HAP-1 (cell line): ENCODE data around the gene FAM72D.
"Not testable (repeated sequence)": the region's sequence is repeated elsewhere in the genome, so short reads cannot be mapped to it uniquely, and the experiment has no call there.

Experiments used
- DNase-seq, 2 experiments: peaks; one replicate each; pipeline ENCODE4 v3.0.0-alpha.2; 2016 to 2020; ENCODE audit warnings: low spot score in 2 of 2
- H3K27me3 ChIP-seq: fragments of 250-450 bp; sonication (Bioruptor Pico); 2 replicates; pipeline ENCODE4 v1.5.1; 2020; ENCODE audit warnings: low read depth, mild to moderate bottlenecking, moderate library complexity
- H3K36me3 ChIP-seq: fragments of 250-450 bp; sonication (Bioruptor Pico); replicated peaks from 2 replicates; pipeline ENCODE4 v1.5.1; 2020; ENCODE audit warnings: mild to moderate bottlenecking
- H3K4me1 ChIP-seq: fragments of 250-450 bp; sonication (Bioruptor Pico); 2 replicates; pipeline ENCODE4 v1.5.1; 2020; ENCODE audit warnings: mild to moderate bottlenecking
- H3K4me3 ChIP-seq: fragments of 250-450 bp; sonication (Bioruptor Pico); 2 replicates; pipeline ENCODE4 v1.5.1; 2020; ENCODE audit warnings: mild to moderate bottlenecking, moderate library complexity
- H3K9me3 ChIP-seq: fragments of 250-450 bp; sonication (Bioruptor Pico); 2 replicates; pipeline ENCODE4 v1.5.1; 2020; ENCODE audit warnings: mild to moderate bottlenecking, moderate library complexity
- in situ Hi-C: fragments of 300-500 bp; cut with MboI; formaldehyde crosslinking; loops from 3 replicates; pipeline ENCODE4 v1.14.3; 2020; ENCODE audit warnings: low sequenced_read_pairs, inconsistent platforms, mixed read lengths

Gene FAM72D

DNA sequence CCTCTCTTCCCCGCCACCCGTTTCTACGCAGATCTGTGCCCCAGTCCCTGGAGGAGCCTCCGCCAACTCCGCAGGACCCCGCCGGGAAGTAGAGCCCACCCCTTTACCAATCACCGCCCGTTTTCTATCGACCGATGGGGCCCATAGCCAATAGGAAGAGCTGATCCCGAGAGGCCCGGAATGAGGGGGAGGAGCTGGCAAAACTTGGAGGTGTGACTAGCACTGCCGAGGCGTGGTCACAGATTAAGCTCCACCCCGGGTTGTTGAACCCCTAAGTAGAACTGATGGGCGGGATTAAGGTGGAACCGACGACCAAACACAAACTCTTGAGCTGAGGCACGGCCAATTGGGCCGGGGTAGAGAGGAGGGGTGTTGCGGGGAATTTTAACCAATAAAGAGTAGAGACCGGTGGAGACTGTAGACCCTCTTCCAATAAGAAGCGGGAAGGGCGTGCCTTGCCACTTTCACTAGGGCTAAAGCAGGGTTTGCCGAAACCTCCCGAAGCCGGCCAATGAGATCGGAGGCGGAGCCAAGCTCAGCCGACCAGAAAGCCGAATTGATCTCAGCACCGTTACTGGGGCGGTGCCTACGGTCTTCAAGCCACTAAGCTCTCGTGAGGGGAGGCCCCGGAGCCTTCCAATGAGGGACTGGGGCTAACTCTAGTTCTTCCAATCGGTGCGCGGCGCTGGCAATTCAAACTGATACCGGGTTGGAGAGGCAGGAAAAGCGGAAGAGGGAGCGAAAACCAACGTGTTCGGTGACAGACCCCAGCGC is at the start of gene FAM72D, which contains the start of gene SRGAP2B:
Gene FAM72D (plus strand): TSS at position 691 of the 774 bp plus-strand sequence. CDS start 874 bp downstream, outside the sequence.
Gene SRGAP2B (minus strand): TSS at position 45 of the 774 bp plus-strand sequence. CDS start 2,427 bp downstream, outside the sequence.
- H3K9me3 ChIP-seq, DNase-seq, H3K4me3 ChIP-seq, in situ Hi-C loops, H3K4me1 ChIP-seq, H3K36me3 ChIP-seq, H3K27me3 ChIP-seq: not testable (repeated sequence)

DNA sequence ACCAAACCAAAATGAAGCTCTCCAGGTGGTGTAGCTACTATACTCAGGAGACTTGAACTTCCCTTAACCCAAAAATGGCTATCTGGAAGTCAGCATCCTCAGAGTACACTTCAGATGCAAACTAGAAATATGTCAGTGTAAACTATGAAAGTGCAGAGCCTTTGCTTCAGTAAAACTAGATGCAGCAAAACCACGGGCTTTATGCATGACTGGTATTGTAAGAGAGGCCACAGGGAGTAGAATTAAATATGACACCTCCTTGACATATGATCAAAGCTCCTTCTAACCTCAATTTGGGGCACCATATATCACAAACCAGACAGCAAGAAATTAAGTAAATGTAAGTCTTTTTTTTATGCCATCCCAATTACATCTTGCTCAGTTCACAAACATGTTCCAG is 48.2 kb upstream of the FAM72D start:
- H3K27me3 ChIP-seq, H3K36me3 ChIP-seq, H3K4me3 ChIP-seq, DNase-seq, H3K9me3 ChIP-seq, in situ Hi-C loops, H3K4me1 ChIP-seq: not testable (repeated sequence)

DNA sequence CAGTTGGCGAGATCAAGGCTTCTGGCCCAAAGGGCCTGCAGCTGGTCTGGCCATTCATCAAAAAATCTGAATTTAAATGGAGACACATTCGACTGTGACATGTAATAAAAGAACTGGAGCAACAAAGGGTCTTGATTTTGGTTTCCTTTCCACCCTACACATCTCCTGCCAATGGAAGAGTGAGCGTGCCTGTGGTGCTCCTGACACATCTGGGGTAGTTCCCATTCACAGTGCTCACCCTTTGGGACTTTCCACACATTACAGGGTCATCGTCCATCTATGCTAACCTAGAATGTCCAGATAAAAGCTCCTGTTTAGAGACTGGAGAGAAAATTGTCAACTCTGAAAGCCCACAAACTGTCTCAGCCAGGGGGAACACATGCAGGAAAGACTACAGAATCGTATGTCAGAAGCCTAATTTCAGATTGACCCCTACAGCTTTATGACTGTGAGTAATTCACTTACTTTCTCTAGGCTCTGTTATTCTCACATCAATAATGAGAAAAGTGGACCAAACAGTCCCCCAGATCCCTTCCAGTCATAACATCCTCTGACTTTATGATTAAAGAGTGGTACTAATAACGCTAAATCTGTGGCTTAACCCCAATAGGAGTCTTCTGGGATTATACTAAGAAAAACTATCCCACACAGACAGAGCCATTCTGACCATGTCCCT is 47.5 kb upstream of the FAM72D start:
- H3K4me3 ChIP-seq: not testable (repeated sequence)

DNA sequence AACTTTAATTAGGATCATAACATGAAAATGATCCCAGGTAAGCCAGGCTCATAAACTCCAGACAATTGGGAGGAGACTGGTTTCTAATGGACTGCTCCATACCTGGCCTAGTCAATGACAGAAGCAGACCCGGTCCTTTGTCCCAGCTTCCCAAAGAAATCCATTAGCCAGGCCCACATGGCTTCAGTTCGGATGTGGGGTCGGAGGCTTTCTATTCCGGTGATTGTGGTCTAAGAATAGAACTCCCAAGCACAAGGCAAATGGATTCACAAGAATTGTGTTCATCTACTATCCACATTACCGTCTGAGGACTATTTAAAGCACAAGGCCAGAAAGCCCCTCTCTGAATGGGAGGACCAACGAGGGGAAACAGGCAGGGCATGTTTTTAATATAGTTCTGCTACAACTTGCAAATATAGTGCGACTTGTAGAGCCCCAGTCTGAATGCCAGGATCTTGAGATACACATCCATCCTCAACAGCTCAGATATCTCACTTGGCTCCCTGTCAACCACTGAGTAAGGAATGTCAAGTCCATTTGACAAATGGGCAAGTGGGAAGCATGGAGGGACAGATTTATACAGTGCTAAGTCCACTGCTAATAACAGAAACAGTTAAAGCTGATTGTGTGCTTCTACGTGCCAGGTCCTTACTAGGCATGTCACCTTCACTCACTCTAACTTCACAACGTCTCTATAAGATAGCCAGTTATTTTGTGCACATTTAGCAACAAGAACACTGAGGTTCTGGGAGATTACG is 43.6 kb upstream of the FAM72D start:
- H3K9me3 ChIP-seq, H3K4me1 ChIP-seq, H3K4me3 ChIP-seq, DNase-seq, in situ Hi-C loops, H3K27me3 ChIP-seq, H3K36me3 ChIP-seq: not testable (repeated sequence)

More for the DNA sequence above, 47.5 kb upstream of the FAM72D start:
- DNase-seq, H3K36me3 ChIP-seq, H3K9me3 ChIP-seq, H3K27me3 ChIP-seq, in situ Hi-C loops, H3K4me1 ChIP-seq: not testable (repeated sequence)

DNA sequence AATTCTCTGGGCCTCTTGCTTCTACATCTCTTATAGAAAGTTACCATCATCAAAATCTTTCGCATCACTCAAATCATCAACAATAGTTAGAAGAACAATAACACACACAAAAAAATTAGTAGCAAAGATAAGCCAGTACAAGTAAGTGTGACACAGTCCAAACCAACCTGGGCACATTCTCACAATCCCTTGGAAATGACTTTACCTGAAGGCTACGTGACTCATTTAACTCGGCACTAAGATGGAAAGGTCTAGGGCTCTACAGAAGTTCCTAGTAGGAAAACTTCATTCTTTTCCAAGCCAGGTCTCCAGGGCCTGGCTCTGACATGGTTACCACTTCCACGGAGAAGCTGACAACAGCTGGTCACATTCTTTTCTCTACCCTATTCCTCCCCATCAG is 42.3 kb upstream of the FAM72D start:
- H3K27me3 ChIP-seq, DNase-seq, H3K36me3 ChIP-seq, in situ Hi-C loops, H3K9me3 ChIP-seq, H3K4me3 ChIP-seq, H3K4me1 ChIP-seq: not testable (repeated sequence)

DNA sequence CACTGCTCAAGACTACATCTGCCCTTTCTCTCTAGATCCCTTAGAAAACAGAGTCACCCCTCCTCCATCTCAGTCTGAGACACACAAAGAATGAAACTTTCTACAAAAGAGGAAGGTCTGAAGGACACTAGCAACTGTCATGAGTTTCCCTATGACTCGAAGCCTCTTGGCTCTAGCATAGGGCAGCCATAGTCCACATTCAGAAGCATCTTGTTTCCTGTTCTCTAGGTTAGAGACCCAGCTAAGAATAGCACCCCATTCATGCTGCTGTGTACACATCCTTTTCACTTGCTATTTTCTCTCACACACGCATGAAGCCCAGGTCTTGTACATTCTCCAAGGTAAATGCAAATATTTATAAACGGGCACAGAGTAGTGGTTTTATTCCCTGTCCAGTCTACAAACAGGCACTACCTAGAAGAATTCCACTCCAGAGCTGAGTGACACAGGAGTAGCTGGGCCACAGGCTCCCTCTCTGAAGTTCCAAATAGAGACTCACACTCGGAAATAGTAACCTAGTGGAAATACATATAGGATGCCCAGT is 40.5 kb upstream of the FAM72D start:
- DNase-seq, H3K27me3 ChIP-seq, H3K4me3 ChIP-seq, H3K36me3 ChIP-seq, in situ Hi-C loops, H3K9me3 ChIP-seq, H3K4me1 ChIP-seq: not testable (repeated sequence)

DNA sequence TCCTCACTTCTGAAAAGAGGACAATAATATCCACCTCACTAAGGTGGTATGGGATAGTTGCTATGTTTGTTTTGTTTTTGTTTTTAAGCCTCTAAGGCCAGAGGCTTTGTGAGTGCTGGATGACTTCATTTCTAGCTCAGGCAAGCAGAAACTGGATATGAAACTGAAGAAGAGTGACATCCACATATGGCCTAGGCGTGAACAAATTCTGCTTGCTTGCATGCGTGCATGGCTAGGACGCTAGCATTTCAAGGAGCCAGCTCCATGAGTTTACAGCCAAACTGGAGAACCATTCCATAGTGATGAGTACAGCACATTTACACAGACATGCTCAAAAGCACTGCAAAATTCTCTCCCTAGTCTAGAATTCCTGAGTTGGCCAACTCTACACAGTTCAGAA is 37.6 kb upstream of the FAM72D start:
- H3K36me3 ChIP-seq, in situ Hi-C loops, H3K4me1 ChIP-seq, DNase-seq, H3K9me3 ChIP-seq, H3K4me3 ChIP-seq, H3K27me3 ChIP-seq: not testable (repeated sequence)

DNA sequence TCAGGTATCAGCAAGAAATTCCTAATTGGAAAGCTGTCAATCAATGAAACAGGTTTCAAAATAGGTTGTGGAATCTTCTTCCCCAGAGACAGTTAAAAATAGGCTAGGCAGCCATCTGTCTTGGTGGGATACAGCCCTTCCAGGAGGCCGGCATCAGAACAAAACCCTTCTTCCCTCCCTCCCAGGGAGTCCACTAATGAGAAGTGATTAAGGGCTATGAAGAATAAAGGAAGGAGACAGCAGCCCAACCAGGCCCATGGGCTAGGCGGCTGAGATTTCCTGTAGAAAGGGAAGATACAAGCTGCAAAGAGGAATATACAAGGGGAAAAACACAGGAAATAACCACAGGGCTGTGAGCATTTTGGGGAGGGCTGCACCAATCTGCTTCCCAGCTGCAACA is 32.5 kb upstream of the FAM72D start:
- H3K36me3 ChIP-seq, DNase-seq, H3K4me3 ChIP-seq, H3K27me3 ChIP-seq, H3K4me1 ChIP-seq, H3K9me3 ChIP-seq, in situ Hi-C loops: not testable (repeated sequence)

DNA sequence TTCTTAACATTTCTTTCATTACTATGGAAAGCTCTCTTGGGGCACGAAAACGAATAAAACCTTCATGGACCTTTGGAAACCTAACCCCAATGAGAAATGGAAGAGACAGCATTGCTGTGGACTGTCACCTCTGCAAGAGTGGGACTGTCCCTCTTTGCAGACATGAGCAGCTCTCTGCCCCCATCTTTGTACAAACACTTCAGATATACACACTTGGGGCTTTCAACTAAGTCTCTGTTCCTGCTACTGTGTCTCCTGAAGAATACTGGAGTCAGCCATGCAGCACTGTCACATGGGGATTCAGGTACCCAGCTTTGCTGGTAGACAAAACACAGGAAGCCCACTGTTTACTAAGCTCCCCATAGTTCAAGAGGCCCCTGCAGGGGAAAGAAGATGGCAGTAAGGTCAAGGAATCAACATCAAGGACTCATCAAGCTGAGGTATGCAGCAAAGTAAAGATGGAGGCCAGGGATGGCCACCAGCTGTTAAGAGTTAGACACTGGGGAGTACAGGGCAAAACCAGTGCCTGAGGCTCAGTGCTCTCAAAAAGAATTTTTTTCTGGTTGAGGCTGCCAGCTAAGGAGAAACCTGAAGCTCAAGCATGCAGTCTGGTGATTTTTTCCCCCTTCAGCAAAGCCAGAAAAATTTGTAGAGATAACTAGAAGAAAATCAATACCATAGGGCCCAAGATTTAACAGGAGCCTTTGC is 31.7 kb upstream of the FAM72D start:
- H3K4me3 ChIP-seq, H3K9me3 ChIP-seq, H3K27me3 ChIP-seq, H3K36me3 ChIP-seq, H3K4me1 ChIP-seq, in situ Hi-C loops, DNase-seq: not testable (repeated sequence)

DNA sequence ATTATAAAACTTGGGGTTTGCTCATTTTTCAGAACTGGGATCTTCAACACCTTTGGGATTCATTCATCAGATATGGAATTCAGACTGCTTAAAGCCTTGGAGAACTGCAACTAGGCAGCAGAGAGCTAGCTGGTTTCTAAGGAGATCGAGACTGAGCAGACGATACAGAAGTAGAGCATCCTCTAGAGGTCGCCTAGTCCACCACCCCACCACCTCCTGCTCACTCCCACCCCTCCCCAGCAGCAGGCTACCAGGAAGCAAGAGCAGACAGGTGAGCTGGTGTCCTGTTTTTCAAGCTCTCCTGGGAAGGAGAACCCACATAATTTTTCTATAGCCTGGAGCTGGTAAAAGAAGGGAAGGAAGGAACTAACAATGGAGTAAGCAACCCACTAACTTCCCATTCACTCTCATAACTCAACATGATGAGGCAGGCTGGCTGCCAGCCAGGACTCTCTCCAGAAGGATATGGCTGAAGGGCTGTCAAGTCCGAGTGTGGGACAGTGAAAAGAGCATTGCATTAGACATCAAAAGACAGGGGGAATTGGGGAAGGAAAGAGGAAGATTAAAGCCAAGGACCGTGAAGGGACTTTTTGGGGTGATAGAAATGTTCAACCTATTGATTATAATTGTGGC is 30.5 kb upstream of the FAM72D start:
- H3K4me3 ChIP-seq, H3K36me3 ChIP-seq, in situ Hi-C loops, H3K9me3 ChIP-seq, DNase-seq, H3K4me1 ChIP-seq, H3K27me3 ChIP-seq: not testable (repeated sequence)

DNA sequence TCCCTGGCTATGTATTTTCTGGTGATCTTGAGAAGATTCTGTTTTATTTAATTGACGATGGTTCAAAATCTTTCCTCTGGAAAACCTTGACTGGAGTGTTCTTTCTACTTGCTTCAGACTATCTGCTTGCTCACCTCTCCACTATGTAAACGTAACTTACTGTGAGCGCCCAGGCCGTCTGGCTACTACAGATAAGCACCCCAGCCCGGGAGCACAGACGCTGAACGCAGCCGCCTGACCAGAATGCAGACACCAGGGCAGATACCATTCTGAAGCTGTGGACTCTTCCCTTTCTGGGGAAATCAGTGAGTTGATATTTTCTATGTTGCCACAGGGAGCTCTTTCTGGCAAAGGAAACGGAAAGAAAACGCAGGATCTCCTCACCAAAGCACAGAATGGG is 29.3 kb upstream of the FAM72D start:
- in situ Hi-C loops, H3K4me1 ChIP-seq, DNase-seq, H3K36me3 ChIP-seq, H3K27me3 ChIP-seq, H3K4me3 ChIP-seq, H3K9me3 ChIP-seq: not testable (repeated sequence)

DNA sequence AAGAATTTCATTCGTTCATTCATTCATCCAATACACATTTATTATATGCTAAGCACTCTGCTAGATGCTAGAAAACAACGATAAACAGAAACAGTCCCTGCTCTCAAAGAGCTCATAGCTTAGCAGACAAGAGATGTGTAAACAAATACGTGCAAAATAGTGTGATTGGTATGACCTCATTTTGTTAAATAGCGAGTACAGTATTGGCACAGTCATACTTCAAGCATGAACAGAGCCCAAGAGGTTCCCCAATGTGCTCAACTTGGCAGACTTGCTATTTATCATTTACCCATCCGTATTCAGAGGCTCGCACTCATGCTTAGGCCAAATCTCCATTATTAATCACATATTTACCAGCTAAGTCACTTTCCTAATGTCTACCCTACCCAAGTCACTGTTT is 24.2 kb upstream of the FAM72D start:
- DNase-seq, H3K4me3 ChIP-seq, H3K4me1 ChIP-seq, in situ Hi-C loops, H3K36me3 ChIP-seq, H3K9me3 ChIP-seq, H3K27me3 ChIP-seq: not testable (repeated sequence)

DNA sequence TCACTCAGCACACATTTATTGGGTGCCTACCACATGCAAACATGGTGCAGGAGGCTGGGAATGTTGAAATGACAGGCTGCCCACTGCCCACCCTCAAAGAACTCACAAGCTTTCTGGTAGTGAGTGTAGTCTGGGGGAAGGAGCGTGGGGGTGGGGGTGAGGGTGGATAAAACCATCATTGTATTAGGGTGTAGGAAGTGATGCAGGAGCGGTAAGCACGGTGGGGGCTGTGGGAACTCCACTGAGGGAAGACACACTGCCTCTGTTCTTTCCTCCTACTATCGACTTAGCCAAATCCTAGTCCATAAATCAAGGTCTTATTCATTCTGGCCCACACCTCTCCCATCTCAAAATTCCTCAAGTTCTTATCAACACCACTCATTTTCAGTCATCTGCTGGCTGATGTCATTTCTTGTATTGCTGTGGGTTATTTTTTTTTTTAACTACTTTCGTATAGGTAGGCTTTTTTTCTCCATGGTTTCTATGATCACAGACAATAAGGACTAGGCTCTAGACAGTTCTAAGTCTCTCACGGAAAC is 21.7 kb upstream of the FAM72D start:
- DNase-seq, H3K27me3 ChIP-seq, H3K4me1 ChIP-seq, H3K9me3 ChIP-seq, in situ Hi-C loops, H3K4me3 ChIP-seq, H3K36me3 ChIP-seq: not testable (repeated sequence)
